Caco-2 (cell line): ENCODE data around the gene NT5DC4. TPM values are rescaled to one million over a fixed set of nuclear protein-coding genes. Genes with fewer than 3 reads are reported as not detected.
A peak's percentile ranks its signal among the peaks of the same experiment; 100 is the strongest.

ENCODE experiments used
- BruUV-seq: library from RNA; stranded (reverse); fragments of 400-500 nt; replicated peaks from 2 replicates; lab custom pipeline; 2021; lab: Mats Ljungman, UMichigan
- CTCF ChIA-PET: fragments of 300-600 bp; sonication (Branson Sonifier 250); formaldehyde crosslinking; loops from one replicate; lab custom pipeline; 2022; ENCODE audit warnings: antibody characterized with exemption; lab: Charles Lee
- POLR2A ChIA-PET: fragments of 300-600 bp; sonication (Branson Sonifier 250); formaldehyde crosslinking; loops from one replicate; lab custom pipeline; 2022; ENCODE audit warnings: antibody characterized with exemption; lab: Charles Lee
- DNase-seq, 2 experiments: peaks; one replicate each; pipeline versions ENCODE4 v3.0.0 to v3.0.0-alpha.2; 2020 to 2022
- H3K27me3 ChIP-seq: replicated peaks from 2 replicates; pipeline ENCODE4 v1.6.0; 2011; ENCODE audit warnings: low read length; ENCODE audit not compliant: control insufficient read depth, insufficient read depth
- H3K36me3 ChIP-seq: 2 replicates; pipeline ENCODE4 v1.5.1; 2011; ENCODE audit warnings: low read length; ENCODE audit not compliant: control insufficient read depth, insufficient read depth
- H3K4me1 ChIP-seq: fragments of 250-450 bp; sonication (Bioruptor Pico); 2 replicates; pipeline ENCODE4 v1.5.1; 2020; ENCODE audit warnings: mild to moderate bottlenecking
- H3K4me3 ChIP-seq: 2 replicates; pipeline ENCODE4 v1.5.1; 2011; ENCODE audit warnings: low read depth, mild to moderate bottlenecking, control low read depth, low read length
- H3K9me3 ChIP-seq: fragments of 250-450 bp; sonication (Bioruptor Pico); 2 replicates; pipeline ENCODE4 v1.5.1; 2020; ENCODE audit warnings: mild to moderate bottlenecking, moderate library complexity
- H3K27ac Mint-ChIP-seq: one replicate; pipeline ENCODE4 v1.8.0; 2022; ENCODE audit warnings: mixed read lengths; ENCODE audit not compliant: unreplicated experiment
- H3K27me3 Mint-ChIP-seq: one replicate; pipeline ENCODE4 v1.8.0; 2022; ENCODE audit warnings: mixed read lengths; ENCODE audit not compliant: insufficient read depth, unreplicated experiment
- H3K36me3 Mint-ChIP-seq: one replicate; pipeline ENCODE4 v1.8.0; 2022; ENCODE audit warnings: mild to moderate bottlenecking, mixed read lengths; ENCODE audit not compliant: insufficient read depth, unreplicated experiment
- H3K4me1 Mint-ChIP-seq: one replicate; pipeline ENCODE4 v1.8.0; 2022; ENCODE audit warnings: low read depth, mixed read lengths; ENCODE audit not compliant: unreplicated experiment
- H3K4me3 Mint-ChIP-seq: one replicate; pipeline ENCODE4 v1.8.0; 2022; ENCODE audit warnings: mild to moderate bottlenecking, moderate library complexity, mixed read lengths; ENCODE audit not compliant: unreplicated experiment
- H3K9me3 Mint-ChIP-seq: one replicate; pipeline ENCODE4 v1.8.0; 2022; ENCODE audit warnings: mixed read lengths; ENCODE audit not compliant: unreplicated experiment
- intact Hi-C: fragments of 100-400 bp; cut with micrococcal nuclease; formaldehyde crosslinking; loops from one replicate; pipeline ENCODE4 v1.10.0; 2022; ENCODE audit not compliant: unreplicated experiment
- total RNA-seq: library from RNA; stranded (reverse); gene quantifications from 2 replicates; pipeline ENCODE4 v1.2.3, GENCODE V29; 2022
- TF ChIP-seq, protein P1 (sequence below), 2 experiments: fragments of 200-600 bp in 1 of 2; IDR thresholded peaks; 1 replicate in 1 of 2; 2 replicates in 1 of 2; pipeline versions ENCODE4 v1.5.1 to v1.8.0; 2011 to 2022; ENCODE audit warnings: antibody characterized with exemption in 1 of 2, control low read depth in 1 of 2, inconsistent platforms in 1 of 2, low read depth in 1 of 2, low read length in 1 of 2, mild to moderate bottlenecking in 1 of 2, moderate library complexity in 1 of 2; ENCODE audit not compliant: insufficient read depth in 1 of 2, severe bottlenecking in 1 of 2, unreplicated experiment in 1 of 2

The NT5DC4 gene
- total RNA-seq, 1 experiment from 2014 or later = 4.0 TPM

DNA sequence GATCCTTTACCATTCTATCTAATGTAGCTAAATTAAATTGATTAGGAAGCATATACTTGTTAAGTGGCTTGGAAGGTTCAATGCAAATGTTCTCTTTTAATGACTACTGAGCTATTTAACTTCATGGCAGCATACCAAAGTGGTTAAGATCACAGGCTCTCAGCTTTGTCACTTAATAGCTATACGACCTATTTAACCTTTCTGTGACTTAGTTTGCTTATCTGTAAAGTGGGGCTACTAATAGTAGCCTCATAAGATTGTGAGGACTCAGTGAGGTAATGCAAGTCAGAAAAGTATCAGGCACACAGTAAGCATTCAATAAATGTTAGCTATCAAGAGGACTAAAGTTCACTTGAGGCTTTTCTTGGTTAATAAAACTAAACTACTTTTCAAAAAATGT is 39.3 kb downstream of the NT5DC4 start:
- Mint-ChIP-seq H3K4me3 (no peak overlapping the region), H3K36me3 (peaks cover 62% of the 10 kb centered on the region), H3K27me3 (no peaks in the 10 kb centered on the region), H3K4me1 (peaks cover 19% of the 10 kb centered on the region), H3K27ac (no peak overlapping the region), H3K9me3 (no peaks in the 10 kb centered on the region)
- intact Hi-C loops = loop anchor here (5.0 kb wide), 2 partner anchors 127 to 197 kb away; no protein-coding TSS in a partner anchor
- Histone ChIP-seq H3K36me3 (no peaks in the 10 kb centered on the region; the same call in 1 of the 2 replicates), H3K9me3 (no peaks in the 10 kb centered on the region), H3K27me3 (no peaks in the 10 kb centered on the region), H3K4me1 (peaks cover 13% of the 10 kb centered on the region), H3K4me3 (no peak overlapping the region)
- no peak for DNase-seq
- POLR2A ChIA-PET = interaction anchor here (0.5 to 0.7 kb wide), 2 partner anchors 14 to 183 kb away, joined by 3 to 6 read pairs; no protein-coding TSS in a partner anchor
- CTCF ChIA-PET = no interaction called here
- no TSS peak for BruUV-seq
- TF ChIP-seq, protein P1, sequence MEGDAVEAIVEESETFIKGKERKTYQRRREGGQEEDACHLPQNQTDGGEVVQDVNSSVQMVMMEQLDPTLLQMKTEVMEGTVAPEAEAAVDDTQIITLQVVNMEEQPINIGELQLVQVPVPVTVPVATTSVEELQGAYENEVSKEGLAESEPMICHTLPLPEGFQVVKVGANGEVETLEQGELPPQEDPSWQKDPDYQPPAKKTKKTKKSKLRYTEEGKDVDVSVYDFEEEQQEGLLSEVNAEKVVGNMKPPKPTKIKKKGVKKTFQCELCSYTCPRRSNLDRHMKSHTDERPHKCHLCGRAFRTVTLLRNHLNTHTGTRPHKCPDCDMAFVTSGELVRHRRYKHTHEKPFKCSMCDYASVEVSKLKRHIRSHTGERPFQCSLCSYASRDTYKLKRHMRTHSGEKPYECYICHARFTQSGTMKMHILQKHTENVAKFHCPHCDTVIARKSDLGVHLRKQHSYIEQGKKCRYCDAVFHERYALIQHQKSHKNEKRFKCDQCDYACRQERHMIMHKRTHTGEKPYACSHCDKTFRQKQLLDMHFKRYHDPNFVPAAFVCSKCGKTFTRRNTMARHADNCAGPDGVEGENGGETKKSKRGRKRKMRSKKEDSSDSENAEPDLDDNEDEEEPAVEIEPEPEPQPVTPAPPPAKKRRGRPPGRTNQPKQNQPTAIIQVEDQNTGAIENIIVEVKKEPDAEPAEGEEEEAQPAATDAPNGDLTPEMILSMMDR (IDR thresholded peaks at IDR 0.05; ENCODE audit: insufficient read depth in 1 of 2, low read depth in 1 of 2, low read length in 1 of 2, severe bottlenecking in 1 of 2, unreplicated experiment in 1 of 2) = no peak

DNA sequence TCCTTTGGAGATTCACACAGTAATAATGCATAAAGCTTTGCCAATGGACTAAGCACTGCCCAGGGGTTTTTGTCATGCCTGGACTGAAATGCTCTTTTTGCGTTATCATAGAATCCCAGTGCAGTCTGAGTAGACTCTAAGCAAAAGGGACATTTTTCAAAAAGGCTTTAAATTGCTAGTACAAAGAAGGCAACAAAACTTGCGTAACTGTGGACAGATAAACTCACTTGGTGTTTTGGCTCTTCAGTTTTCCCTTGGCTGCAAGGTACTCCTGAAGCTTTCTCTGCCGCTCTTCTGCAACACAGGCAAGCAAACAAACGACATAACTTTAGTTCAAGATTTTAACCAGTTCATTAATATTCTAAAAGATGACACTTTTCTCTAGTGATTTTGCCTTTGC is 41.5 kb downstream of the NT5DC4 start:
- CTCF ChIA-PET = no interaction called here
- H3K27ac Mint-ChIP-seq = peak overlapping the region; percentile 23
- no peaks in the 10 kb centered on the region; the same call in 1 of the 2 replicates for H3K36me3 ChIP-seq
- intact Hi-C loops = loop anchor here (5.0 kb wide), 2 partner anchors 125 to 195 kb away; no protein-coding TSS in a partner anchor
- H3K4me1 Mint-ChIP-seq = peaks cover 28% of the 10 kb centered on the region
- H3K4me3 ChIP-seq = no peak overlapping the region
- POLR2A ChIA-PET = no interaction called here
- H3K4me1 ChIP-seq = peaks cover 15% of the 10 kb centered on the region
- DNase-seq = no peak
- no peaks in the 10 kb centered on the region for H3K27me3 Mint-ChIP-seq
- no peak overlapping the region for H3K4me3 Mint-ChIP-seq
- H3K9me3 Mint-ChIP-seq = no peaks in the 10 kb centered on the region
- H3K36me3 Mint-ChIP-seq = peaks cover 42% of the 10 kb centered on the region
- TF ChIP-seq, protein P1 (IDR thresholded peaks at IDR 0.05; ENCODE audit: insufficient read depth in 1 of 2, low read depth in 1 of 2, low read length in 1 of 2, severe bottlenecking in 1 of 2, unreplicated experiment in 1 of 2) = no peak
- no TSS peak for BruUV-seq
- no peaks in the 10 kb centered on the region for H3K9me3 ChIP-seq
- H3K27me3 ChIP-seq = no peaks in the 10 kb centered on the region

DNA sequence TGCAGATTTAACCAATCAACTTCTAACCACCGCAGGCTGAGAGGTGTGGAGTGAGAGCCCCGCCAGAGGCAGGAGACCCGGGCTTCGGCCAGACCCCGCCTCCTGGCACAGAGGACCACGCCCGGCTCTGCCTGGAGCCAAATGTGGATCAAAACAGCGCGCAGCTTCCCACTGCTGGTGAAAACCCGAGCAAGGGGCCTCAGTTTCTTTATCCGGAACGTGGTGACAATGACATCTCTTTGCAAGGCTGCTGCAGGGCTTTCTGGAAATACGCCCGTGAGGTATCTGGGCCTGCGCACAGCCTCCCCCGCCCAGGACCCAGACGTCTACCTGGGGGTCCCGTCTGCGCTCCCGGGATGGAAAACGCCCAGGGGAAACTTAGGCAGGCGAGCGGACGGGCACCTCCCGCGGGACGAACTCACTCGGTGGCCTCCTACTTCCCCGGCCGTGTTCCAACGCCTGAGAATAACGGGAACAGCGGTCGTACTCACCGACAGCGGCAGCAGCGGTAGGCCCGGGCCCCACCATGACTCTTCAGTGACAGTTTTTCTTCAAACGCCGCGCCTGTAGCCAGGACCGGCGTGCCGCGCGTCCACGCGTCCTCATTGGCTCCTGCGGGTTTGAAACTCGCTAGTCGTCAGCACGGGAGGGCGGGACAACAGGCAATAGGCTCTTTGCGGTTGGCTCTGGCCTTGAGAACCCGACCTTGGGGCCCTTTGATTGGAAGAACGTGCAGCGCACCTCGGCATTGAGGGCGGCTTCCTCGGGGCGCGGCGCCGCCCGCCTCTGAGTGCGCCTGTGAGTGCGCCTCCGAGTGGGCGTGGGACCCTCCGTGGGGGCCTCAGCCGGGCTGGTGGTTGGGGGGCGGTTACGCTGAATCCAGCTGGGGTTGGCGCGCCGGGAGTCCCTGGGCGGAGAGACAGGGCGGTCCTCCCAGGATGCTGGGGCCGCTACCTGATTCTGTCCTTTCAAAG is 43.5 kb downstream of the NT5DC4 start, which contains the start of gene CKAP2L:
CKAP2L (minus strand) TSS at position 539 of the 974 bp plus-strand sequence; CDS start at position 528, 11 bp downstream.
- peak; percentile 97 to 98 for DNase-seq
- intact Hi-C loops = loop anchor here (5.0 kb wide), 2 partner anchors 123 to 193 kb away; no protein-coding TSS in a partner anchor
- Mint-ChIP-seq H3K4me1 (peaks cover 28% of the 10 kb centered on the region), H3K27me3 (no peaks in the 10 kb centered on the region), H3K4me3 (peak within 1 kb of the TSS; percentile 100), H3K9me3 (no peaks in the 10 kb centered on the region), H3K27ac (peak within 1 kb of the TSS; percentile 98), H3K36me3 (peaks cover 28% of the 10 kb centered on the region)
- Histone ChIP-seq H3K9me3 (no peaks in the 10 kb centered on the region), H3K36me3 (no peaks in the 10 kb centered on the region), H3K27me3 (no peaks in the 10 kb centered on the region), H3K4me3 (peak within 1 kb of the TSS; percentile 76), H3K4me1 (peaks cover 15% of the 10 kb centered on the region)
- POLR2A ChIA-PET = no interaction called here
- CTCF ChIA-PET = interaction anchor here (1.0 to 1.2 kb wide), 2 partner anchors 177 to 195 kb away, joined by 3 to 5 read pairs (median 4); no protein-coding TSS in a partner anchor
- TSS peak; percentile 48 for BruUV-seq
- TF ChIP-seq, protein P1 (IDR thresholded peaks at IDR 0.05; ENCODE audit: insufficient read depth in 1 of 2, low read depth in 1 of 2, low read length in 1 of 2, severe bottlenecking in 1 of 2, unreplicated experiment in 1 of 2) = no peak
